Measurements from ENCODE around the gene RPUSD3. TPM values are rescaled to one million over a fixed set of nuclear protein-coding genes. Genes with fewer than 3 reads are reported as not detected.
"Not testable (repeated sequence)": the region's sequence is repeated elsewhere in the genome, so short reads cannot be mapped to it uniquely, and the experiment has no call there.

The RPUSD3 gene
- total RNA-seq = 15.9 TPM in 2 replicates

GRCh38 chr3:9843715-9844438 lies at the start of gene RPUSD3:
TSS of gene RPUSD3 (minus strand) at chr3:9844008. CDS start at chr3:9843990, 18 bp downstream.
- peak; percentile 96 to 97 for DNase-seq (ENCODE audit: low read depth in 2 of 2)

- no peak for DNase-seq (ENCODE audit: low read depth in 2 of 2)
These were observed 47.3 kb upstream of the RPUSD3 start for GRCh38 chr3:9891072-9891622.

GRCh38 chr3:9890249-9891071 lies 46.7 kb upstream of the RPUSD3 start, which contains the start of gene JAGN1:
TSS of gene JAGN1 (plus strand) at chr3:9890610. CDS start at chr3:9890723, 113 bp downstream.
- DNase-seq (ENCODE audit: low read depth in 2 of 2) = peak; percentile 91 to 92

GRCh38 chr3:9889405-9889804 lies 45.6 kb upstream of the RPUSD3 start:
- no peak for DNase-seq (ENCODE audit: low read depth in 2 of 2)

GRCh38 chr3:9888540-9888939 lies 44.7 kb upstream of the RPUSD3 start:
- no peak for DNase-seq (ENCODE audit: low read depth in 2 of 2)

GRCh38 chr3:9887480-9887879 lies 43.7 kb upstream of the RPUSD3 start:
- no peak for DNase-seq (ENCODE audit: low read depth in 2 of 2)

- DNase-seq (ENCODE audit: low read depth in 2 of 2) = no peak
These were observed 42.5 kb upstream of the RPUSD3 start for GRCh38 chr3:9886328-9886727.

- DNase-seq (ENCODE audit: low read depth in 2 of 2) = peak in 1 of 2 donors; percentile 49
These were observed 40.9 kb upstream of the RPUSD3 start for GRCh38 chr3:9884555-9885165.

GRCh38 chr3:9883706-9884554 lies 40.1 kb upstream of the RPUSD3 start:
- no peak for DNase-seq (ENCODE audit: low read depth in 2 of 2)

- no peak for DNase-seq (ENCODE audit: low read depth in 2 of 2)
These were observed 37.6 kb upstream of the RPUSD3 start for GRCh38 chr3:9881441-9881840.

- no peak for DNase-seq (ENCODE audit: low read depth in 2 of 2)
These were observed 36.2 kb upstream of the RPUSD3 start, which contains the start of gene CIDEC for GRCh38 chr3:9879830-9880549. TSS of gene CIDEC (minus strand) at chr3:9880253. CDS start at chr3:9878486, 1,767 bp downstream.

- DNase-seq (ENCODE audit: low read depth in 2 of 2) = no peak
These were observed 34.9 kb upstream of the RPUSD3 start for GRCh38 chr3:9878700-9879099.

GRCh38 chr3:9876991-9877390 lies 33.2 kb upstream of the RPUSD3 start:
- no peak for DNase-seq (ENCODE audit: low read depth in 2 of 2)

- not testable (repeated sequence) for DNase-seq (ENCODE audit: low read depth in 2 of 2)
These were observed 32.4 kb upstream of the RPUSD3 start for GRCh38 chr3:9876255-9876654.

- no peak for DNase-seq (ENCODE audit: low read depth in 2 of 2)
These were observed 31.6 kb upstream of the RPUSD3 start for GRCh38 chr3:9875448-9875847.

GRCh38 chr3:9872067-9872466 lies 28.3 kb upstream of the RPUSD3 start:
- not testable (repeated sequence) for DNase-seq (ENCODE audit: low read depth in 2 of 2)

GRCh38 chr3:9870978-9871377 lies 27.2 kb upstream of the RPUSD3 start:
- DNase-seq (ENCODE audit: low read depth in 2 of 2) = peak in 1 of 2 donors; percentile 12

- DNase-seq (ENCODE audit: low read depth in 2 of 2) = no peak
These were observed 26.1 kb upstream of the RPUSD3 start for GRCh38 chr3:9869955-9870354.

GRCh38 chr3:9867106-9867505 lies 23.3 kb upstream of the RPUSD3 start:
- DNase-seq (ENCODE audit: low read depth in 2 of 2) = no peak

GRCh38 chr3:9866639-9867038 lies 22.8 kb upstream of the RPUSD3 start:
- DNase-seq (ENCODE audit: low read depth in 2 of 2) = no peak

Data from lung microvascular endothelial cell (primary cell).